Renal cortical epithelial cell (primary cell): Measurements from ENCODE around the gene TNFRSF9. TPM values are rescaled to one million over a fixed set of nuclear protein-coding genes. Genes with fewer than 3 reads are reported as not detected.
"Not testable (repeated sequence)": the region's sequence is repeated elsewhere in the genome, so short reads cannot be mapped to it uniquely, and the experiment has no call there.

ENCODE experiments used
- DNase-seq: peaks from one replicate; pipeline ENCODE4 v3.0.0-alpha.2; 2011; ENCODE audit warnings: low read depth
- total RNA-seq: library from RNA; depleted of rRNA; stranded (reverse); fragments of >200 nt; gene quantifications from 2 replicates; pipeline ENCODE4 v1.2.3, GENCODE V29; 2014

The TNFRSF9 gene
- 4.1 and 7.8 TPM in 2 replicates for total RNA-seq

DNA sequence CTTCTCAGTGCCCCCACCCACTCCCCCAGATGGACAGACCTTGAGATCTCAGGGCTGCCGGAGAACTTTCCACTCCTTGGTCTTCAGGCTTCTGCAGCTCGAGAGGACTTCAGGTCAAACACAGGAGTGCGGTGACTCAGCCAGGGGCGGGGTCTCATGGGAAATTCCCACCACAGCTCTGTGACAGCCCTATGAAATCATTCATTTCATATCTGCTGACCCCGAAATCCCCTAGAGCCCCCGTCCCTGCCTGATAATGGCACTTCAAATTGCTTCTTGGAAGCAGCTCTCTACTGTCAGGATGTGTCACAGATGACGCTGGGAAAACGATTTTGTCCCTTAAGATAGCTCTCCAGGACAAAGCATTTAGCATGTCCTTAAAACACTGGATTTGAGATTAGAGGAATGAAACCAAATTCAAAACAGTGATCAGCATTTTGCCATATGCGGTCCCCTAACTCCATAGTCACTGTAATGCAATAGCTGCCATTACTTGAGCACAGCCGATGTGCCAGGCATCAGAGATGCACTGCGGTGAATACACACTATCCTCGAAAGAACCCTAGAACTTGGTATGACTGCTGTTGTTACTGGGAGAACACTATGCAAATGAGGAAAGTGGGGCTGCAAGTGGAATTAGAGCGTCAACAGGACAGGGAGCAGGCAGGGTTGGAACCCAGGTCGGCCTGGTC lies at the start of gene TNFRSF9:
TNFRSF9 (minus strand) TSS at position 95 of the 692 bp plus-strand sequence. CDS start 845 bp downstream, outside the sequence.
- peak; percentile 66 for DNase-seq

DNA sequence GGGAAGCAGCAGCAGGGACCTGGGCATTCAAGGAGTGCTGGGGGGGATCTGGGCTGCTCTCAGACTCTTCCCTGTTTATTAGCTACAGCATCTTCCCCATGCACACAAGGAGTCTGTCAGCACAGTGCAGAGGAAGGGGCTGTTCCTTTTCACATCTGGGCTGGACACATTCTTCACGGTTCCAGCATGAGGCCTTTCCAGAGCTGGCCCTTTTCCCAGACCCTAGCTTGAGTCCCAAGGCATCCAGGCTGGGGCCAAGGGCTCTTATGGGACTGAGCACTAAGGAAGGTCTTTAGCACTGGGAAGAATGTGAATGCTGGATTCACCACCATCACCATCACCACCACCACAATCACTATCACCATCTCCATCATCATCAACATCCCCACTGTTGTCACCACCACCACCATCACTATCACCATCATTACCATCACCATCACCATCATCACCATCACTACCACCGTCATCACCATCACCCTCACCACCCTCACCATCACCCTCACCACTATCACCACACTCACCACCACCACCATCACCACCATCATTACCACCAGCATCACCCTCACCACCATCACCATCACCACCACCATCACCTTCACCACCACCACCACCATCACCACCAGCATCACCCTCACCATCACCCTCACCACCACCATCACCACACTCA lies 49.3 kb upstream of the TNFRSF9 start:
- no peak for DNase-seq

DNA sequence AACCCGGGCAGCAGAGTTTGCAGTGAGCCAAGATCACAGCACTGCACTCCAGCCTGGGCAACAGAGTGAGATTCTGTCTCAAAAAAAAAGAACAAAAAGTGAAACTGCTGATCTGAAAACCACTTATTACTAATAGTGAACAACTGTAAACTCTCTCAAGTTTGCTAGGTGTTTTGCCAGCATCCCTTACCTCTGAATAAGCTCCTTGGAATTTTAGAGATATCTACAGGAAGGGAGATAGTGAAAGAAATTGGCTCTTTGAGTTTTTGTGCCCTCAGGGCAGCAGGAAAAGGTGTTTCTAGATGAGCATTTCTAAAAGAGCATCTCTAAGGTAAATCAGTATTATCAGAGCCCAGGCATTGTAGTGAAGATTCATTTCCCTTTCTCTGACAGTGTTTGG lies 47.9 kb upstream of the TNFRSF9 start:
- DNase-seq: no peak

DNA sequence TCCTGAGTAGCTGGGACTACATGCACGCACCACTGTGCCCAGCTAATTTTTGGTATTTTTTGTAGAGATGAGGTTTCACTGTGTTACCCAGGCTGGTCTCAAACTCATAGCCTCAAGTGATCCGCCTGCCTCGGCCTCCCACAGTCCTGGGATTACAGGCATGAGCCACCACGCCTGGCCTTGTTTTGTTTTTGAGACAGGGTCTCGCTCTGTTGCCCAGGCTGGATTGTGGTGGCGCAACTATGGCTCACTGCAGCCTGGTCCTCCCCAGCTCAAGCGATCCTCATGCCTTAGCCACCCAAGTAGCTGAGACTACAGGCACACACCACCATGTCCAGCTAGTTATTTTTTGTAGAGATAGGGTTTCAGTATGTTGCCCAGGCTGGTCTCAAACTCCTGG lies 46.9 kb upstream of the TNFRSF9 start:
- DNase-seq: no peak

DNA sequence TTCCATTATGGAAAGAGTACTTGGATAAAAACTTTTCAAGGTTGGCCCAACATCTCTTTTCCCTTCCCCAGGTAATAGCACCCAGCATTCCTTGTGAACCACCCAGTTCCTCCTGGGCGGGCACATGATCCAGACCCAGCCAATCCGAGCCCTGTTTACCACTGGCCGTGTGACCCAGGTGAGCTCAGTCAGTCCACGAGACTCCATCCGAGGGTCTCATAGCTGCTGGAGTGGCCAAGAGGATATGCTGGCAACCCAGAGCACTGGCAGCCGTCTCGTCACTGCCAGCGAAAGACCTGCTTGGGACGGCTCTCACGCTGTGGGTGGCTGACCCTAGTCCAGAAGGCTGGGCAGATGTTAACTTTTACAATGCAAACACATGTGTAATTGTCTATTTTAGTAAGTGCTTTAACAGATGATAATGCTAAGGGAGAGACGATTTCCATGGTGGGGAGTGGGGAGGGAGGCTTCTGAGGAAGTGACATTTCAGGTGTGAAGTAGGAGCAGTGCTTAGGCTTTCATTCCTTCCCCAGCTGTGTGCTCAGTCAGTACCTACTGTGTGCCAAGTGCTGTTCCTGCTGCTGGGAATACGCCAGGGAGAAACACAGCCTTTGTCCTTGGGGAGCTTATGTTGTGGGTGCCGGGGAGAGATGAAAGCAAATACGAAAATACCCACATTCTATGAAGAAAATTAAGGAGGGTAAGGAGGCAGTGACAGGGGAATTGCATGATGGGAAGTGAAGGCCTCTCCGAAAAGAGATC lies 45.4 kb upstream of the TNFRSF9 start:
- no peak for DNase-seq

DNA sequence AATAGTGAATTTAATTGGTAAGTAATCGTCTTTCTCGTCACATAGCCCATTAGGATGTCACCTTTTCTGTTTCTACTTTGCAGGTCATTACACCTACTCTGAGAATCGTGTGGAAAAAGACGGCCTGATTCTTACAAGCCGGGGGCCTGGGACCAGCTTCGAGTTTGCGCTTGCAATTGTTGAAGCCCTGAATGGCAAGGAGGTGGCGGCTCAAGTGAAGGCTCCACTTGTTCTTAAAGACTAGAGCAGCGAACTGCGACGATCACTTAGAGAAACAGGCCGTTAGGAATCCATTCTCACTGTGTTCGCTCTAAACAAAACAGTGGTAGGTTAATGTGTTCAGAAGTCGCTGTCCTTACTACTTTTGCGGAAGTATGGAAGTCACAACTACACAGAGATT lies 44.2 kb upstream of the TNFRSF9 start:
- DNase-seq: no peak

DNA sequence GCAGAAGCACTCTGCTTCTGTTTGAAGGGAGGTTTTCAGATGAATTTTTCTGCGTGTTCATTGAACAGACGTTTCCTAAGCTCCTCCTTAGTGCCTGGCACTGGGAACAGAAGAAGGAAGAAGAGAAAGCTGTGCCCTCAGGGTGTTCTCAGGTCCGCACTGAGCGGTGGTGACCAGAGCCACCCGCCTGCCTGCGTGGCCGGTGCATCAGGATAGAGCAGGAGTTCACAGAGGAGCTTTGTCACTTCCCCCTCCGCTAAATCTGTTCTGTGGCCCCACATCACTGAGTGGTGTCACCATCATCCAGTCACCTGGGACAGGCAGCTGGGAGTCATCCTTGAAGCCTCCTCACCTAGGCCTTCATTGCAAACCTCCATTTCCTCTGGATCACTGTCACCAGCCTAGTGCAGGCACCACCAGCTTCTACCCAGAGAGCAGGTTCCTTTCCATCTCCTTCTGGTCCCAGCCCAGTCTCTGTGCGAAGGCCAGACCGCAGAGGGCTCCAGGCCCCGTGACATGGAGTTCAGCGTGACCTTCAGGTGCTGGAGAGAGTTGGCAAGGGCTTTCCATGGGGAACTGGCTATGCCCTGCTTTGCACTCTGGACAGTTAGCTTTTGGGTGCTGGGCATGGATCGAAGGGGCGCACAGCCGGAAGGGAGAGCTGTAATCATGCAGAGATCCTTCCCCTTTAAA lies 42.6 kb upstream of the TNFRSF9 start:
- no peak for DNase-seq

DNA sequence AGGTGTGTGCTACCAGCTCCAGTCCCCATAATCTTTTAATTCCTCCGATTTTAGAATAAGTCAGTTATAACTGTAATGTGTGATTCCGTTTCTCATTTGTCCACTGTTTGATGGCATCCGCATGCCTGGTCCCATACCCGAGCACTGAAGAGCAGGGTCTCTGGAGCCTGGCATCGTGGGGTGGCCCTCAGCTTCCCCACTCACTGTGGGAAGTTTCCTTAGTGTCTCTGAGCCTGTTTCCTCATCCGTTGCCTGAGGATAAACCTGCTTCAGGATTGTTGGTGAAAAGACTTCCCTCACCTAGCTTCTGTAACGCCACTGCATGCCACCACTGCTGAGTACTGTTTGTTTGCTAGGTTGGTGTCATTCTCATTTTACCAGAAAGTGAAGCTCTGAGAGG lies 40.3 kb upstream of the TNFRSF9 start:
- no peak for DNase-seq

DNA sequence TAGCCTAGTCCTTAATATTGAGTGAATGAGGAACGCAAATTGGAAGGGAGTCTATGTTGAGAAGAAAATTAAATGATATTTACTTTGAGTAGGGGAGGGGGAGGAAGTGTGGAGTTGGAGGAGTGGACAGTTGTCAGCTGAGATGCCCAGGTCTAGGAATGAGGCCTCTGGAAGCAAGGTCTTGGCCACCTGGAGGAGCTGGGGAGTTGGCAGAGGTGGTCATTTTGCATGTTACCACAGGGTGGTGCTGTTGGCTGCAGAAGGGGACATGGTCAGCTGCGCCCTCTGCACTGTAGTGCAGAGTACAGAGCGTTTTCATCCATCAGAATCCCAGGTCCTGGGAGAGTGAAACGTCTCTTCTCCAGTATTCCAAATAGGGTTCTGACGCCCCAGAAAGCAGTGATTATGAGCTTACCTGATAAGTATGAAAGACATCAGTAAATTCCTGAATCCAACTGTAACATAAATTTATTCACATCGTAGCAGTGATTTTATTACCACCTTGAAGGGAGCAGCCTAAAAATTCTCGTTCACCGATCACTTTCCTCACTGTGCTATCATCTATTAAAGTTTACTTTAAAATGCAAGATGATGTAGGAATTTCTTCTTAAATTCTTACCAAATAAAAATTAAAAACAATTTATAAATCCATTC lies 34.7 kb upstream of the TNFRSF9 start:
- peak; percentile 73 for DNase-seq

DNA sequence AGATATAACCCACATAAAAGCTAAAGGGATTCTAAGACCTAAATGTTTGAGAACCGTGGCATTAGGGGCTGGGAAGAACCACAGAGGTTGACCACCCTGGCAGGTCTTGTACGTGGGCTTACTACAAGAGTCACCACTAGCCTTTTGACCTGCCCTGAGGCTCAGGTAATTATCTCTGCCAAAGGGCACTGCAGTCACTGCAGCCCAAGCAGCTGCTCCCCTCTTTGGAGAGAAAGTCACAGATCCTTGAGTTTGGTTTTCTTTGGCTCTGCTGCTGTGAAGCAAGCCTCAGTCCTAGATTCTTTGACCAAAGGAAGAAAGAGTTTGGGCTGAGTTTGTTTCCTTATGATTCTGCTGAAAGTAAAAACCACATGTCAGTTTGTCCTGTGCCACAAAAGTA lies 32.4 kb upstream of the TNFRSF9 start:
- DNase-seq: no peak

DNA sequence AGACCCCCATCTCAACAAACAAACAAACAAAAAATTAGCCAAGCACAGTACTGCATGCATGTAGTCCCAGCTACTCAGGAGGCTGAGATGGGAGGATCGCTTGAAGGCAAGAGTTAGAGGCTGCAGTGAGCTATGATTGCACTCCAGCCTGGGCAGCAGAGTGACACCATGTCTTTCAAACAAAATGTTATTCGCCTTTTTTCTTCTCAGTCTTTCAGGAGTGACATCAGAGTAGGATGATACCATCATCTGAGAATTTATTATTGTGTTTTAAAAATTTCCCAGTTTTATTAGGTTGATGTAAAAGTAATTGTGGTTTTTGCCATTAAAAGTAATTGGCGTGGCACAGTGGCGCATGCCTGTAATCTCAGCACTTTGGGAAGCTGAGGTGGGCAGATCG lies 31.6 kb upstream of the TNFRSF9 start:
- no peak for DNase-seq

DNA sequence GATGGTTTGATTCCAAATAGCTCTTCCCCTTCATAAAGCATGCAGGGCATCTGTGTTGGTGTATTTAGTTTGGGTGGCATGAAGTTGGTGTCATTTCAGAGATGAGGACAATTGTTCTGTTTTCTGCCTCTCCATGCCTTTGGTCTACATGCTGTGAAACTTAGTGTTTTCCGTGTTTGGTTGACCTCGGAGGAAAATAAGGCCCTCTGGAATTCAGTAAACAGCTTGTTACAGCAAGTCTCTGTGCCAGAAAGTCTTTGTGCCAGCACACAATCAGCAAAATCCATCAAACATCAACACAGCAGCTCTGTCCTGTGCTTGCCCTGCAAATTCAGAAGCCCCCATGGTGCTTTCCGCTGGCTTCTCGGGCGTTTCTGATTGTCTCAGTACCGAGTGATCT lies 30.4 kb upstream of the TNFRSF9 start:
- no peak for DNase-seq

DNA sequence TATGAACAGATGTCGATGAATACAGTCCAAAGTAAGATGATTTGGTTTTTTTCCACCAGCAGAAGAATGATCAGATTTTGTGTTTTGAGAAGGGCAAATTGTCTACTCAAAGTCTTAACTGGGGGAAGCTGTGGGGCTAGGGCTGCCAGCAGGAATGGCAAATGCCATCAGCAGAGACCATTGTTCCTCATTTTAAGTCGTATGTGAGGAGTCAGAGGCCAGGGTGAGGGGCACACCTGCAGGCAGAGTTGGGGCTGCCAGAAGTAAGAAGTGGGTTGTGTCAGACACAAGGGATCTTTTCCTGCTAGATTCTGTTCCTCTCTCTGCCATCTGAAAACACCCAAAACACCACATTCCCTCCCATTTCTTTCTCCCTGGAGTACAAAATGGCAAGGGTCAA lies 29.6 kb upstream of the TNFRSF9 start:
- no peak for DNase-seq

DNA sequence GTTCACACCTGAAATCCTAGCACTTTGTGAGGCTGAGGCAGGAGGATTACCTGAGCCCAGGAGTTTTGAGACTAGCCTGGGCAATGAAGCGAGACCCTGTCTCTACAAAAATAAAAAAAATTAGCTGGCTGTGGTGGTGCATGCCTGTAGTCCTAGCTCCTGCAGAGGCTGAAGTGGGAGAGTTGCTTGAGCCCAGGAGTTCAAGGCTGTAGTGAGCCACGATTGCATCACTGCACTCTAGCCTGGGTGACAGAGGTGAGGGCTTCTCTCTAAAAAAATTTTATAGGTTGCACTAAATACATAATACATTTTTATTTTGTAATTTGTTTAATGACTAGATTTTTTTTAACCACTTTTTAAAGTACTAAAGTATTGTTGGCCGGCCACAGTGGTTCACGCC lies 27.0 kb upstream of the TNFRSF9 start:
- DNase-seq: no peak

DNA sequence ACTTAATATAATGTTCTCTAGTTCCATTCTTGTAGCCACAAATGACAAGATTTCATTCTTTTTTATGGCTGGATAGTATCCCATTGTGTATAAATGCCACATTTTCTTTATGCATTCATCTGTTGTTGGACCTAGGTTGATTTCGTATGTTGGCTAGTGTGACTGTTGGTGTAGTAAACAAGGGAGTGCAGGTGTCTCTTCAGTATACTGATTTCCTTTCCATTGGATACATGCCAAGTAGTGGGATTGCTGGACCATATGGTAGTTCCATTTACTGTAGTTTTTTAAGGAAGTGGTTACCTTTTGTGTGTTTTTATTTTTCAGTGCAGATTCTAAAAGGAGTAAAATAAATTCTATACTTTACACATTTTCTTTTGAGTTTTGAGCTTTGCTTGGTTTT lies 26.6 kb upstream of the TNFRSF9 start:
- DNase-seq: no peak

DNA sequence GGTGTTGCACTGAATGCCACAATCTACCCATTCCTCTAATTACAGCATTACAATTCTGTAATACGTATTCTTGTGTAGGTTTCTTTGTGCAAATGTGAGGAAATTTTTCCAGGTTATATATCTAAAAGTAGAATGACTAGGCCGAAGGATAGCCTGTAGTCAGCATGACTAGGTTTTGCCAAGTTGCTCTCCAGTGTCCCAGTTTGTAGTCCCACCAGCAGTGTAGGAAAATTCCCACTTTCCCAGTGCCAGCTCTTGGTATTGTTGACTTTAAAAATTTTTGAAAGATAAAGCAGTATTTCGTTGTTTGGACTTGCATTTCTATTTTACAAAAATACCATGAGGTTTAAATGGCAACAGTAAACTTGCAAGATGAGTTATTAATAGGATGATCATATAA lies 23.8 kb upstream of the TNFRSF9 start:
- DNase-seq: no peak

DNA sequence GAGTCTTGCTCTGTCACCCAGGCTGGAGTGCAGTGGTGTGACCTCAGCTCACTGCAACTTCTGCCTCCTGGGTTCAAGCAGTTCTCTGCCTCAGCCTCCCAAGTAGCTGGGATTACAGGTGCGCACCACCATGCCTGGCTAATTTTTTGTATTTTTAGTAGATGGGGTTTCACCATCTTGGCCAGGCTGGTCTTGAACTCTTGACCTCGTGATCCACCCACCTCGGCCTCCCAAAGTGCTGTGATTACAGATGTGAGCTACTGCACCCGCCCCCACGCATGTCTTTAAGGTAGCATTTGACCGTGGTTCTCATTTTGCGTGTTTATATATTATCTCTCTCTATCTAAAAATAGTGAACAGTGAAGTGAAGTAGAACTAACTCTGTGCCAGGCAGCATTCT lies 23.2 kb upstream of the TNFRSF9 start:
- not testable (repeated sequence) for DNase-seq

DNA sequence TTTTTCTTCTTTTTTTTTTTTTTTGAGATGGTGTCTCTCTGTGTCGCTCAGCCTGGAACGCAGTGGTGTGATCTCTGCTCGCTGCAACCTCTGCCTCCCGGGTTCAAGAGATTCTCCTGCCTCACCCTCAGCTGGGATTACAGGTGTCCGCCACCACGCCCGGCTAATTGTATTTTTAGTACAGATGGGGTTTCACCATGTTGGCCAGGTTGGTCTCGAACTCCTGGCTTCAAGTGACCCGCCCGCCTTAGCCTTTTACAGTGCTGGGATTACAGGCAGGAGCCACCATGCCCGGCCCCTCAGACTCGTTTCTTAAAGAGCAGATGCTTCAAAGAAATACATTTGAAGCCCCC lies 22.7 kb upstream of the TNFRSF9 start:
- DNase-seq: not testable (repeated sequence)

DNA sequence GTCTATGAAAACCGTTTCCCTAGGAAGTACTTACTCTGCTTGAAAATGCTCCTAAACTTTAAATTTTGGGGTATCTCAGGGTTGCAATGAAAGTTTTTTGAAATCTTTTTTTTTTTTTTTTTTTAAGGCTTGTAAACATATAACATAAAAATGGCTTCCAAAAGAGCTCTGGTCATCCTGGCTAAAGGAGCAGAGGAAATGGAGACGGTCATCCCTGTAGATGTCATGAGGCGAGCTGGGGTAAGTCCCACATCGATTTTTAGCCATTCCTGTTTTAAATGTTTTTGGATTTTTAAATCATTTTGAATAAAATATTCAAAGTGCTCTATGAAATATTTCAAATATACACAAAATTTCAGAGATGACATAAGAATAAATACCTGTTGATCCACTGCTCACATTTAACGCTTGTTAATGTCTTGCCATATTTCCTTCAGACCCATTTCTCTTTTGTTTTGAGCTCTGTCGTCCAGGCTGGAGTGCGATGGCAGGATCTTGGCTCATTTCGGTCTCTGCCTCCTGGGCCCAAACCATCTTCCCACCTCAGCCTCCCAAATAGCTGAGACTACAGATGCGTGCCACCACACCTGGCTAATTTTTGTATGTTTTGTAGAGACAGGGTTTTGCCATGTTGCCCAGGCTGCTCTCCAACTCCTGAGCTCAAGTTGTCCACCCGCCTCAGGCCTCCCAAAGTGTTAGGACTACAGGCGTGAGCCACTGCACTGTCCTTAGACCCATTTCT lies 22.2 kb upstream of the TNFRSF9 start:
- DNase-seq: no peak

DNA sequence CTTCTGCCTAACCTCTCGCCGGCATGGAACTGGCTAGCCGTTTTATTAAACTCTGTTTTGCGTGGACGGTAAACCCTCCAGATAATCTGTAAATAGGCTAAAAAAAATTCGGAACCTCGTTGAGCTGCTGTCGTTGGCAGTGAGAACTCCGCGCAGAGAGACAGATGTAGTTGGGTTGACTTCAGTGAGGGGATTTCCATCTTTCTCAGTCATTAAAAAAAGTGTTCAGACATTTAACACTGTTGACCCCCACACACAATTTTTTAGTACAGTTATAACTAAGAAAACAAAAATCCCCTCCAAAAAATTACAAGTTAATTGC lies 21.3 kb upstream of the TNFRSF9 start:
- peak; percentile 17 for DNase-seq
